H1 (cell line): ENCODE measurements around the gene RGS17. TPM values are rescaled to one million over a fixed set of nuclear protein-coding genes. Genes with fewer than 3 reads are reported as not detected.

Experiments
- CHD1 ChIP-seq: IDR thresholded peaks from 2 replicates; pipeline ENCODE4 v1.6.1; 2012; ENCODE audit warnings: low read depth, low read length, improper control_type of control experiment
- CHD7 ChIP-seq: fragments of 300-600 bp; sonication (generic); IDR thresholded peaks from 2 replicates; pipeline ENCODE4 v1.7.1; 2012; ENCODE audit warnings: low read length, moderate library complexity, mild to moderate bottlenecking, inconsistent platforms; ENCODE audit not compliant: insufficient replicate concordance
- E2F6 ChIP-seq: IDR thresholded peaks from 2 replicates; pipeline ENCODE4 v1.6.1; 2012; ENCODE audit warnings: inconsistent platforms
- RXRA ChIP-seq: IDR thresholded peaks from 2 replicates; pipeline ENCODE4 v1.6.1; 2011; ENCODE audit warnings: low read depth, mild to moderate bottlenecking, low read length, moderate library complexity; ENCODE audit not compliant: insufficient read depth
- USF2 ChIP-seq: IDR thresholded peaks from 2 replicates; pipeline ENCODE4 v1.6.1; 2011; ENCODE audit warnings: low read length, improper control_type of control experiment
- polyA plus RNA-seq, 7 experiments: library from polyadenylated mRNA; depleted of rRNA in 3 of 7; stranded (reverse) in 5 of 7; unstranded in 2 of 7; fragments of >200 nt in 5 of 7; fragments of 200-250 nt in 2 of 7; gene quantifications; 1 replicate in 5 of 7; 2 replicates in 1 of 7; 4 replicates in 1 of 7; pipeline versions ENCODE4 v1.2.1 to v1.2.3, GENCODE V29; 2011 to 2013; ENCODE audit warnings: missing spikeins in 2 of 7, mixed read lengths in 2 of 7
- total RNA-seq: library from RNA; stranded (reverse); fragmentation: NEBNext Ultra II Directional; extraction: Animal tissue kit (Norgen Biotek cat#: 25700); gene quantifications from 2 replicates; pipeline ENCODE4 v1.2.1, GENCODE V29; 2021

The RGS17 gene
- total and polyA plus RNA-seq, 2 of the 8 experiments (the other 6 are each of a cell fraction or from before 2014, with no cell fraction given) = 2.0 to 12.2 TPM

- TF ChIP-seq CHD1 = no peak
- TF ChIP-seq E2F6 = no peak
- TF ChIP-seq CHD7 = no peak
- no peak for TF ChIP-seq RXRA
- TF ChIP-seq USF2 = no peak
- TF ChIP-seq, all 59 proteins: peak for 0
Observed at GRCh38 chr6:152986978-152987377, 144.1 kb downstream of the RGS17 start (continued).
